Sigmoid colon (tissue), 4 donors: ENCODE measurements around the gene ALG12.

Experiments
- CTCF ChIP-seq, 4 experiments: fragments of 450-650 bp in 3 of 4; fragments of 200-600 bp in 1 of 4; IDR thresholded peaks; one replicate each; pipeline ENCODE4 v1.5.1; 2016 to 2019; ENCODE audit warnings: antibody characterized with exemption in 4 of 4, mild to moderate bottlenecking in 3 of 4, moderate library complexity in 2 of 4
- POLR2A ChIP-seq, 2 donors: fragments of 450-650 bp; IDR thresholded peaks; one replicate each; pipeline ENCODE4 v1.6.1; 2016; ENCODE audit warnings: antibody characterized with exemption in 2 of 2, mild to moderate bottlenecking in 2 of 2, moderate library complexity in 2 of 2
- POLR2AphosphoS5 ChIP-seq, 4 donors: sonication (generic); formaldehyde crosslinking; IDR thresholded peaks; one replicate each; pipeline ENCODE4 v1.6.1; 2017; ENCODE audit warnings: antibody characterized with exemption in 4 of 4

DNA sequence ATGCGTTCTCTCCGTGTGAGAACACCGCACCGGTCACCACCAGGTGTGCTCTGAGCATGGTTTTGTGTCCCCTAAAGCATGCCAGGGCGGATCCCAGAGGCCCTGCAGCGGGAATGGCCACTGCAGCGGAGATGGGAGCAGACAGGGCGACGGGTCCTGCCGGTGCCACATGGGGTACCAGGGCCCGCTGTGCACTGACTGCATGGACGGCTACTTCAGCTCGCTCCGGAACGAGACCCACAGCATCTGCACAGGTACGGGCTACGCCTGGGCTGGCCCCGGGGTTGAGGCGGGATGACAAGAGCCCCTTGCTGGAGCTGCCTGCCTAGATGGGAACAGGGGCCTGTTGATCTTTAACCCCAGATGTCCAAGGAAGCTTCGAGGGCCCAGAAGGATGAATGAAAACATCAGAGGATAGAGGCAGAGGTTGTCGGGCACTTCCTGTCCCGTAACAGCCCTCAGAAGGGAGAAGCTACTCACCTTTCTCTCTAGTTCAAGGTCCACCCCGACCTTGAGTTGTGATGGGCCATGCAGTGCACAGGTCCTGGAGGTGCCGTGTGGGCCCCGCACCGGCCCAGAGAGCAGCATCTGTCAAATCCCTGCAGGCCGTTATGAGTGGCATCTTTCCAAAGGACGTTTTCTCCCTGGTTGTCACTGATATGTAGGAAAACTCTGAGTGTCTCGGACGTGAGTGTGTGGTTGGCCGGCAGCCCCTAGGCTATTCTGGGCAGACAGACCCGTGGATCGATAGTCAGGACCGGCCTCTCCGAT lies 3.5 kb upstream of the ALG12 start:
- no peak for TF ChIP-seq POLR2AphosphoS5 (IDR thresholded peaks at IDR 0.05)
- TF ChIP-seq POLR2A (IDR thresholded peaks at IDR 0.05) = no peak
- TF ChIP-seq CTCF (IDR thresholded peaks at IDR 0.05) = no peak
